Measurements from ENCODE around the gene EXOC6B. TPM values are rescaled to one million over a fixed set of nuclear protein-coding genes. Genes with fewer than 3 reads are reported as not detected.

Gene EXOC6B
- total RNA-seq, 2 donors from 2014 or later: 51.3 to 68.9 TPM

GRCh38 chr2:72695676-72696075, 130.2 kb downstream of the EXOC6B start:
- H3K4me1 Mint-ChIP-seq: peaks cover 10% of the 10 kb centered on the region
- no CpG with 5 or more reads among the region's 1 CpG for WGBS, 2 experiments (ENCODE audit: insufficient coverage in 1 of 2, insufficient read length in 1 of 2)

DNA sequence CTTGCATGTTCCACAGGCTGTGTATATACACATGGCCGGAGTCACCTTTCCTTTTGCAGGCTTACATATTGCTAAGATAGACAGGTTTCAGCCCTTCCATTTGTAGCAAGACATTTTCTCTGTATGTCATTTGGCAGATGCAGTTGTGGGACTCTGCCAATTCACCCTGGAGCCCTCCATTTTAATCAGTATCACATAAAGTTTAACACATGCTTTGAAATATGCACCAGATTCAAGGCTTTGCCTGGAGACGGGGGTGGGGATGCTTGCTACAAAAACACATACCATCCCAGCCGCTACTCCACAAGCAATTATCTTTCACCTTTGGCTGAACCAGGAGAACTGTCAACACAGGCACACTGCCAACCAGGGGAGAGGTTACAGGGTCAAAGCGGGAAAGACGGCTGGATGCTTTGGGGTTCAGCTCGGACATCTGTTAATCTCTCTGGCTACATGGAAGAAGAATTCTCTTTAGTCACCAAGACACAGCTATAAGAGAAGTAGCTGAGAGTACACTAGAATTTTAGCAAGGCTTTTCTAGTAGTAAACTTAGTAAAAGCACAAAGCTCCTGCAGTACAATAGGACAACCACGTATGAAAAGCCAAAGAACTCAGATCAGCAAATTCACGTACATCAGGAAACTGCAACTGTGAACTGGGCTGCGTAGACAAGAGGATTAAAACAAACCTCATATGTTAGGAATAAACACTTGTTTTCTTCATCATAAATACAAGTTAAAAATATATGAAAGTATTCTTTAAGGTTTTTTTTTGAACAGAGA, 130.9 kb downstream of the EXOC6B start:
- Mint-ChIP-seq H3K4me1 (peaks cover 10% of the 10 kb centered on the region), H3K9me3 (no peaks in the 10 kb centered on the region), H3K27ac (no peak overlapping the region), H3K27me3 (ENCODE audit: insufficient read depth) (no peaks in the 10 kb centered on the region), H3K4me3 (no peak overlapping the region), H3K36me3 (ENCODE audit: low read depth) (peaks cover 9% of the 10 kb centered on the region)
- Histone ChIP-seq H3K4me3 (ENCODE audit: low read length) (no peak overlapping the region), H3K27me3 (ENCODE audit: control insufficient read depth, insufficient read depth, low read length, poor library complexity, severe bottlenecking) (no peaks in the 10 kb centered on the region), H3K27ac (ENCODE audit: low read depth, low read length) (no peak overlapping the region), H3K9me3 (ENCODE audit: control insufficient read depth, low read length) (no peaks in the 10 kb centered on the region), H3K36me3 (ENCODE audit: control insufficient read depth, insufficient read depth, low read length) (peaks cover 9% of the 10 kb centered on the region), H3K9ac (ENCODE audit: extremely low read depth, low read length, poor library complexity, severe bottlenecking) (no peak overlapping the region), H3K4me1 (ENCODE audit: control insufficient read depth, insufficient read depth, low read length) (peaks cover 6% of the 10 kb centered on the region)
- WGBS, 2 experiments (ENCODE audit: insufficient coverage in 1 of 2, insufficient read length in 1 of 2): 70 to 83% methylated on average over 7 to 9 of the region's 9 CpGs
- no peak for TF ChIP-seq CTCF (conservative IDR thresholded peaks at IDR 0.05)
- peak; percentile 53 for DNase-seq

More at GRCh38 chr2:72695676-72696075, 130.2 kb downstream of the EXOC6B start:
- TF ChIP-seq CTCF (conservative IDR thresholded peaks at IDR 0.05): no peak
- no peak overlapping the region for H3K27ac Mint-ChIP-seq
- H3K4me1 ChIP-seq (ENCODE audit: control insufficient read depth, insufficient read depth, low read length): peaks cover 6% of the 10 kb centered on the region
- no peaks in the 10 kb centered on the region for H3K27me3 ChIP-seq (ENCODE audit: control insufficient read depth, insufficient read depth, low read length, poor library complexity, severe bottlenecking)
- H3K4me3 ChIP-seq (ENCODE audit: low read length): no peak overlapping the region
- H3K27ac ChIP-seq (ENCODE audit: low read depth, low read length): no peak overlapping the region
- DNase-seq: no peak
- H3K9me3 Mint-ChIP-seq: no peaks in the 10 kb centered on the region
- no peak overlapping the region for H3K9ac ChIP-seq (ENCODE audit: extremely low read depth, low read length, poor library complexity, severe bottlenecking)
- H3K27me3 Mint-ChIP-seq (ENCODE audit: insufficient read depth): no peaks in the 10 kb centered on the region
- H3K36me3 Mint-ChIP-seq (ENCODE audit: low read depth): peaks cover 9% of the 10 kb centered on the region
- H3K36me3 ChIP-seq (ENCODE audit: control insufficient read depth, insufficient read depth, low read length): peaks cover 9% of the 10 kb centered on the region
- H3K9me3 ChIP-seq (ENCODE audit: control insufficient read depth, low read length): no peaks in the 10 kb centered on the region
- H3K4me3 Mint-ChIP-seq: no peak overlapping the region

GRCh38 chr2:72689579-72690195, 136.1 kb downstream of the EXOC6B start:
- Mint-ChIP-seq H3K4me3 (no peak overlapping the region), H3K4me1 (peaks cover 2% of the 10 kb centered on the region)
- no peak for TF ChIP-seq CTCF (conservative IDR thresholded peaks at IDR 0.05)

More at GRCh38 chr2:72689579-72690195, 136.1 kb downstream of the EXOC6B start:
- peaks cover 4% of the 10 kb centered on the region for H3K4me1 ChIP-seq (ENCODE audit: control insufficient read depth, insufficient read depth, low read length)
- no peak overlapping the region for H3K4me3 ChIP-seq (ENCODE audit: low read length)
- no peak for DNase-seq
- H3K9ac ChIP-seq (ENCODE audit: extremely low read depth, low read length, poor library complexity, severe bottlenecking): no peak overlapping the region
- Mint-ChIP-seq H3K27me3 (ENCODE audit: insufficient read depth) (no peaks in the 10 kb centered on the region), H3K36me3 (ENCODE audit: low read depth) (peaks cover 2% of the 10 kb centered on the region), H3K27ac (no peak overlapping the region), H3K9me3 (no peaks in the 10 kb centered on the region)
- WGBS, 2 experiments (ENCODE audit: insufficient coverage in 1 of 2, insufficient read length in 1 of 2): 92 to 96% methylated on average over 4 to 5 of the region's 5 CpGs
- no peaks in the 10 kb centered on the region for H3K9me3 ChIP-seq (ENCODE audit: control insufficient read depth, low read length)
- no peaks in the 10 kb centered on the region for H3K27me3 ChIP-seq (ENCODE audit: control insufficient read depth, insufficient read depth, low read length, poor library complexity, severe bottlenecking)
- H3K27ac ChIP-seq (ENCODE audit: low read depth, low read length): no peak overlapping the region
- peaks cover 5% of the 10 kb centered on the region for H3K36me3 ChIP-seq (ENCODE audit: control insufficient read depth, insufficient read depth, low read length)
